ENCODE data around the gene GPR42.

DNA sequence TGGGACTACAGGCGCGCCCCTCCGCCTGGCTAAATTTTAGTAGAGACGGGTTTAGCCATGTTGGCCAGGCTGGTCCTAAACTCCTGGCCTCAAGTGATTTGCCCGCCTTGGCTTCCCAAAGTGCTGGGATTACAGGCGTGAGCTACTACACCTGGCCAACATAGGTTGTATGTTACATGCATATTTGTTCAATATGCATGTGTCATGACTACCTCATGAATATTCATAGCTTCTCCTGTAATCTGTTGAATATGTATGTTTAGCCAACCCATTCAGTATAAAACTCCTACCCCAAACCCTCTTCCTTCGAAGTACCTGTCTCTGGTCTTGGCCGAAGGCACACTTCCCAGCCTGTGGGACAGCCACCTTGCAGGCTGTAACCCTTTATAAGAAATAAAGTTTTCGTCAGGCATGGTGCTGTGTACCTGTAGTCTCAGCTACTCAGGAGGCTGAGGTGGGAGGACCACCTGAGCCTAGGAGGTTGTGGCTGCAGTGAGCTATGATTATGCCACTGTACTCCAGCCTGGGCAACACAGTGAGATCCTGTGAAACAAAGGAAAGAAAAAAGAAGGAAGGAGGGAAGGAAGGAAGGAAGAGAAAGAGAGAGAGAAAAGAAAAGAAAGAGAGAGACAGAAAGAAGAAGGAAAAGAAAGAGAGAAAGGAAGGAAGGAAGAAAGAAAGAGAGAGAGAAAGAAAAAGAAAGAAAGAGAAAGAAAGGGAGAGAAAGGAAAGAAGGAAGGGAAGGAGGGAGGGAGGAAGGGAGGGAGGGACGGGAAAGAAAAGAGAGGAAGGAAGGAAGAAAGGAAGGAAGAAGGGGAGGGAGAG is 29.3 kb downstream of the GPR42 start:
- TF ChIP-seq, protein P1, sequence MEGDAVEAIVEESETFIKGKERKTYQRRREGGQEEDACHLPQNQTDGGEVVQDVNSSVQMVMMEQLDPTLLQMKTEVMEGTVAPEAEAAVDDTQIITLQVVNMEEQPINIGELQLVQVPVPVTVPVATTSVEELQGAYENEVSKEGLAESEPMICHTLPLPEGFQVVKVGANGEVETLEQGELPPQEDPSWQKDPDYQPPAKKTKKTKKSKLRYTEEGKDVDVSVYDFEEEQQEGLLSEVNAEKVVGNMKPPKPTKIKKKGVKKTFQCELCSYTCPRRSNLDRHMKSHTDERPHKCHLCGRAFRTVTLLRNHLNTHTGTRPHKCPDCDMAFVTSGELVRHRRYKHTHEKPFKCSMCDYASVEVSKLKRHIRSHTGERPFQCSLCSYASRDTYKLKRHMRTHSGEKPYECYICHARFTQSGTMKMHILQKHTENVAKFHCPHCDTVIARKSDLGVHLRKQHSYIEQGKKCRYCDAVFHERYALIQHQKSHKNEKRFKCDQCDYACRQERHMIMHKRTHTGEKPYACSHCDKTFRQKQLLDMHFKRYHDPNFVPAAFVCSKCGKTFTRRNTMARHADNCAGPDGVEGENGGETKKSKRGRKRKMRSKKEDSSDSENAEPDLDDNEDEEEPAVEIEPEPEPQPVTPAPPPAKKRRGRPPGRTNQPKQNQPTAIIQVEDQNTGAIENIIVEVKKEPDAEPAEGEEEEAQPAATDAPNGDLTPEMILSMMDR (IDR thresholded peaks at IDR 0.05) = no peak
- TF ChIP-seq POLR2A (IDR thresholded peaks at IDR 0.05) = no peak
